Endodermal cell (in vitro differentiated cells): Measurements from ENCODE around the gene NMU. TPM values are rescaled to one million over a fixed set of nuclear protein-coding genes. Genes with fewer than 3 reads are reported as not detected.

Experiments
- DNase-seq: peaks from one replicate; pipeline ENCODE4 v3.0.0-alpha.2; 2017
- H3K27ac ChIP-seq: 2 replicates; pipeline ENCODE4 v1.5.1; 2013; ENCODE audit warnings: mild to moderate bottlenecking, low read depth, low read length, moderate library complexity
- H3K27me3 ChIP-seq: 2 replicates; pipeline ENCODE4 v1.6.1; 2013; ENCODE audit warnings: mild to moderate bottlenecking, low read length, moderate library complexity; ENCODE audit not compliant: insufficient read depth, control insufficient read depth, poor library complexity, severe bottlenecking
- H3K36me3 ChIP-seq: 2 replicates; pipeline ENCODE4 v1.7.0; 2013; ENCODE audit warnings: mild to moderate bottlenecking, low read length, moderate library complexity; ENCODE audit not compliant: control insufficient read depth, insufficient read depth
- H3K4me1 ChIP-seq: one replicate; pipeline ENCODE4 v1.7.0; 2013; ENCODE audit warnings: low read length; ENCODE audit not compliant: control insufficient read depth, insufficient read depth
- H3K4me3 ChIP-seq: 2 replicates; pipeline ENCODE4 v1.5.1; 2013; ENCODE audit warnings: mild to moderate bottlenecking, low read length, moderate library complexity
- H3K9ac ChIP-seq: 2 replicates; pipeline ENCODE4 v1.6.1; 2013; ENCODE audit warnings: mild to moderate bottlenecking, low read length, moderate library complexity; ENCODE audit not compliant: poor library complexity, severe bottlenecking; ENCODE audit errors: extremely low read depth
- H3K9me3 ChIP-seq: 2 replicates; pipeline ENCODE4 v1.6.1; 2013; ENCODE audit warnings: mild to moderate bottlenecking, low read length, moderate library complexity; ENCODE audit not compliant: control insufficient read depth
- H3K27ac Mint-ChIP-seq: 2 replicates; pipeline ENCODE4 v1.8.0; 2020; ENCODE audit warnings: mixed read lengths
- H3K27me3 Mint-ChIP-seq: 2 replicates; pipeline ENCODE4 v1.8.0; 2021; ENCODE audit warnings: mild to moderate bottlenecking, mixed read lengths; ENCODE audit not compliant: insufficient read depth
- H3K36me3 Mint-ChIP-seq: 2 replicates; pipeline ENCODE4 v1.8.0; 2020; ENCODE audit warnings: low read depth, mixed read lengths
- H3K4me1 Mint-ChIP-seq: 2 replicates; pipeline ENCODE4 v1.8.0; 2020; ENCODE audit warnings: mixed read lengths
- H3K4me3 Mint-ChIP-seq: 2 replicates; pipeline ENCODE4 v1.8.0; 2020; ENCODE audit warnings: mild to moderate bottlenecking, moderate library complexity, mixed read lengths
- H3K9me3 Mint-ChIP-seq: 2 replicates; pipeline ENCODE4 v1.8.0; 2020; ENCODE audit warnings: mild to moderate bottlenecking, mixed read lengths
- CTCF ChIP-seq: fragments of 200-600 bp; sonication (generic); conservative IDR thresholded peaks from 2 replicates; pipeline ENCODE4 v1.5.0; 2021; ENCODE audit warnings: antibody characterized with exemption, mild to moderate bottlenecking
- WGBS, 2 experiments: methylation state at CpG; one replicate each; pipeline versions ENCODE4 v1.1.5 to v1.1.7; 2013; ENCODE audit warnings: missing lambda C conversion rate in 2 of 2, mixed read lengths in 1 of 2; ENCODE audit not compliant: insufficient coverage in 1 of 2, insufficient read length in 1 of 2; 5-methylcytosine and 5-hydroxymethylcytosine counted together
- total RNA-seq, 2 donors: library from RNA; stranded (reverse); fragmentation: NEBNext Ultra II Directional in 1 of 2; extraction: Animal tissue kit (Norgen Biotek cat#: 25700) in 1 of 2; gene quantifications; 2 replicates in 1 of 2; 3 replicates in 1 of 2; pipeline ENCODE4 v1.2.1, GENCODE V29; 2021

Gene NMU
- total RNA-seq, 2 donors from 2014 or later, result 9.6 to 17.2 TPM

GRCh38 chr4:55609393-55609866 is 26.7 kb downstream of the NMU start:
- H3K27me3 ChIP-seq, result no peaks in the 10 kb centered on the region
- Mint-ChIP-seq H3K4me1 (no peaks in the 10 kb centered on the region), H3K9me3 (no peaks in the 10 kb centered on the region), H3K4me3 (no peak overlapping the region), H3K27me3 (no peaks in the 10 kb centered on the region), H3K36me3 (no peaks in the 10 kb centered on the region), H3K27ac (no peak overlapping the region)
- H3K9me3 ChIP-seq, result no peaks in the 10 kb centered on the region
- no peak for TF ChIP-seq CTCF
- no peak for DNase-seq
- WGBS, 2 experiments, result 95 to 97% methylated on average over 4 to 6 of the region's 6 CpGs
- no peak overlapping the region for H3K9ac ChIP-seq
- no peaks in the 10 kb centered on the region for H3K4me1 ChIP-seq
- H3K27ac ChIP-seq, result no peak overlapping the region
- no peaks in the 10 kb centered on the region for H3K36me3 ChIP-seq
- no peak overlapping the region for H3K4me3 ChIP-seq

- no peaks in the 10 kb centered on the region for H3K9me3 Mint-ChIP-seq
- 100% methylated on average over 1 of the region's 1 CpG; no CpG with 5 or more reads in 1 of the 2 experiments for WGBS, 2 experiments
Observed at GRCh38 chr4:55608591-55608990, 27.5 kb downstream of the NMU start.

GRCh38 chr4:55604996-55605395 is 31.1 kb downstream of the NMU start:
- Histone ChIP-seq H3K36me3 (no peaks in the 10 kb centered on the region), H3K4me3 (no peak overlapping the region), H3K27me3 (no peaks in the 10 kb centered on the region), H3K4me1 (no peaks in the 10 kb centered on the region), H3K9ac (no peak overlapping the region), H3K27ac (no peak overlapping the region), H3K9me3 (no peaks in the 10 kb centered on the region)
- H3K4me3 Mint-ChIP-seq, result no peak overlapping the region
- H3K4me1 Mint-ChIP-seq, result no peaks in the 10 kb centered on the region
- H3K27me3 Mint-ChIP-seq, result no peaks in the 10 kb centered on the region
- no peak for TF ChIP-seq CTCF
- no peaks in the 10 kb centered on the region for H3K9me3 Mint-ChIP-seq
- DNase-seq, result no peak
- no peak overlapping the region for H3K27ac Mint-ChIP-seq
- WGBS, 2 experiments, result 89 to 92% methylated on average over 7 of the region's 7 CpGs
- no peaks in the 10 kb centered on the region for H3K36me3 Mint-ChIP-seq

More at GRCh38 chr4:55608591-55608990, 27.5 kb downstream of the NMU start:
- no peaks in the 10 kb centered on the region for H3K9me3 ChIP-seq
- H3K4me1 ChIP-seq, result no peaks in the 10 kb centered on the region
- no peaks in the 10 kb centered on the region for H3K36me3 ChIP-seq
- TF ChIP-seq CTCF, result no peak
- Mint-ChIP-seq H3K27me3 (no peaks in the 10 kb centered on the region), H3K27ac (no peak overlapping the region), H3K4me3 (no peak overlapping the region), H3K36me3 (no peaks in the 10 kb centered on the region), H3K4me1 (no peaks in the 10 kb centered on the region)
- H3K27ac ChIP-seq, result no peak overlapping the region
- no peaks in the 10 kb centered on the region for H3K27me3 ChIP-seq
- H3K4me3 ChIP-seq, result no peak overlapping the region
- no peak overlapping the region for H3K9ac ChIP-seq
- DNase-seq, result no peak
